GM18505 (cell line): ENCODE measurements around the gene NIPAL4.
"Not testable (repeated sequence)": the region's sequence is repeated elsewhere in the genome, so short reads cannot be mapped to it uniquely, and the experiment has no call there.

Experiments used
- ATAC-seq: cut with Tn5 transposase; IDR thresholded peaks from one replicate; pipeline ENCODE4 v1.9.1; 2021; ENCODE audit not compliant: unreplicated experiment
- POLR2A ChIP-seq: IDR thresholded peaks from 4 replicates; pipeline ENCODE4 v1.6.1; 2011; ENCODE audit warnings: borderline replicate concordance; ENCODE audit not compliant: insufficient read depth, insufficient read length; ENCODE audit errors: extremely low read depth

The NIPAL4 gene

DNA sequence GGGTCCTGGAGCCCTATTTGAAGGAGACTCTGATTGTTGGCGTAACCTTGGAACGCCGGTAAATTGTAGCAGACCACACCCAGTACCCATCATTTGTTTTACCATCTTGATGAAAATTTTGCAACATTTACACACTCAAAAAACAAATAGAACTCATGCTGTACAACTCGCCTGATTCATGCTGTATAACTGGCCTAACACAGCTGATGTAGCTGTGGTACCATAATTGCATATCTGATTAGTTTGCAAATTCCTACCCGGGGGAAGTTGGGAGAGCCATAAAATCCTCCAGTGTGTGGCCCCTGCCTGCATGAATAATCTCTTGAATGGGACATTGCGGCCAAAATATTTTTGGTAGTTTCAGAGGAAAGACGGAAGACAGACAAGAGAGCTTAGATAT is 9.7 kb downstream of the NIPAL4 start:
- TF ChIP-seq POLR2A = no peak
- ATAC-seq = no peak

DNA sequence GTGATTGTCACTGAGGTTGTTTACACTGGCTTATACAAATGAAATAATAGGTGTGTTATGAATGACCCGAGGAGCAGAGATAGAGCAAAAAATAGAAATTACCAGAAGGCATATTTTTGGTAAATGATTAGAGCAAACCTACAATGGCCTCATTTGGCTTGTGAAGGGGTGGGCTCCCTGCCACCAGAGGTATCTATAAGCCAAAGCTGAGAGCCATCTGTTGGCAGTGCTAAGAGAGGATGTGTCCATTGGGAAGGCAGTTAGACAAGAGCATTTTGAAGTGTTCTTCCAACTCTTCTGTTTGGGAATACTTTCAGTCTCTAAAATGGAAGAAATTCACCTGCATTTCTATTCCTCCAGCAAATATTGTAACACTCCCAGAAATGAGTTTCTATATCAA is 10.6 kb downstream of the NIPAL4 start:
- ATAC-seq = no peak
- no peak for TF ChIP-seq POLR2A

DNA sequence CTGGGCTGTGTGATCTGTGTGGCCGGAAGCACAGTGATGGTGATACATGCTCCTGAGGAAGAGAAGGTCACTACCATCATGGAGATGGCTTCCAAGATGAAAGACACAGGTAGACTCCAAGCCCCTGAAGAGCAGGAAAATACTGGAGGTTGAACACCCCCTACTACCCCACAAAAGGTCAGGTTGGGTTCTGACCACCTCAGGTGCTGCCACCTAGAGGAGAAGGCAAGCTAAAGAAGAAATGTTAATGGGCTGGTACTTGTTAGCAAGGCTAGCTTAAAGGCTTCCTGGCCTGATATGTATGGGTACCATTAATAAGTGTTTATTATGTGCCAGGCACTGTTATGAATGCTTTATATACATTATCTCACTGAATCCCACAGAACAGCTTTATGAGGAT is 11.7 kb downstream of the NIPAL4 start:
- no peak for ATAC-seq
- TF ChIP-seq POLR2A = no peak

- ATAC-seq = no peak
- TF ChIP-seq POLR2A = no peak
These were observed 13.6 kb downstream of the NIPAL4 start for GRCh38 chr5:157473383-157474320.

- ATAC-seq = no peak
- no peak for TF ChIP-seq POLR2A
These were observed 15.4 kb downstream of the NIPAL4 start for GRCh38 chr5:157475432-157475831.

DNA sequence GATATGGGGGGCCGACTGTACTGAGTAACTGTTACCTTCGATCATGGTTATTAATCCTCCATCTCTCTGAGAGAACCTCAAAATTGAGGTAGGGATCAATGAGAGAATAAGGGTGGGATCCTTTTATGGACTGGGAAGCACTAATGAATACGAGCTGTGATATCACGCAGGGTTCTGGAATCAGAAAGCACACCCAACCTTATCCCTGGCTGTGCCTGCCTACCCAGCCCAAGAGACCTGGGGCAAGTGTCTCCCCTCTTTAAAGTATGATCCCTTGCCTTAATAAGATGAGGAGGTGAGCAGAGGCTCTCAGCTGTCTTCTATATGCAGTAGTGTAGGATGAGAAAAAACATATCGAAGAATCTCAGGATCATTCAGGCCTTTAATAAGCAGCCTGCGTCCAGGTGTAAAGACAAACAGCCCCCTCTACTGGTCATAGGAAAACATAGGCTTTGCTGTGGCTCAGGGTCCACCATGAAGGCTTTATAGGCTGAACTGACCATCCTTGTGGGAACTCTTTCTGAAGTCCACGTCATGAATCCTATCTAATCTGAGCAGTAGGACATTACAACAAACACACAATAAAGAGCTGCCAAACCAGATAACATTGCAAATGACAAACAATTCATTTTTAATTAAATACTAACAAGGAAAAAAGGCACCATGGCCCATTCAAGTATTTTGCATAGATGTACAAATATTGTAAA is 16.8 kb downstream of the NIPAL4 start:
- ATAC-seq = no peak
- TF ChIP-seq POLR2A = no peak

DNA sequence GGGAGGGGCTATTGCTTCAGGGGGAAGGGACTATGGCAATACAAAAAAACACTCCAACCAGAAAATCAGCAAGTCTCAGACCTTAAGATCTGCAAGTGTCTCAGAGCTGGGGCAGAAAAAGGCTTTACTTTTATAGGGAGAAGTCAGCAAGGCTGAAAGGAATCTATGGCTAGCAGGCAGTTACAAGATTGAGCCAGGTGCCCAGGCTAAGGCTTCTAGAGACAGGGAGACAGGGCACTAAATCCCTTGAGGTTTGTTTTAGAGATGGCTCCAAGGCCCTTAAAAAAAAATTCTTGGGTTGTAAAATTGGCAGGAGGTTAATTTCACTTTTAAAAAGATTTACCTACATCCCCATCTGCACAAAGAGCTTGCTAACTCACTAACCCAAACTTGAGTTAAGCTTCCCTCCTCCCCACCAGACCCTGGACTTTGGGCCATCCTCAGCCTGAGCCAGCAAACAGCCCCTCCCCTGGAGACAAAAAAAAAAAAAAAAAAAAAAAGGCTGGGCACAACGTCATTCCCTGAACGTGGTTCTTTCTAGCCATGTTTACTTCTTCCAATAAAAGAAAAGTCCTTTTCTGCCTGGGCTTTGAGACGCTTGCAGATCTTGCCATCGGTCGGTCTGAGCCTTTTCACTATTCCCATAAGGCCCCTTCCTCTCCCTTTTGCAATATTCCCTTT is 17.9 kb downstream of the NIPAL4 start:
- no peak for TF ChIP-seq POLR2A
- no peak for ATAC-seq

DNA sequence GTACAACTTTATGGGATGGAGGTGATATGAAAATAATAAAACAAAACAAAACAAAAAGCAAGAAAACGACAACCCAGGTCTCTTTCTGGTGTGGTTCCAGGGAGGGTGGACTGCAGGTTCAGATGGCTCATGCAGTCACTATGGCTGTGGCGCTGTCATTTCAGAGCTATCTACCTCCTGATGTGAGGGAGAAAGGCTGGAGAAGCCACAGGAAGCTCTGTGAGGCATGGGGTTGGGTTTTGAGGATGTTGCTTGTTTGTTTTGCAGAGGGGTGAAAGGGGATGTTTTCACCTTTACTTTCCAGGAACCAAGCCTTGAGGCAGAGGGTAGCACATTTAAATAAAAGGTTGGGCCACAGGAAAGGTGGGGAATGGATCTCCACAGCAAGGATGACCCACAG is 18.7 kb downstream of the NIPAL4 start:
- ATAC-seq = no peak

GRCh38 chr5:157479166-157479565 is 19.2 kb downstream of the NIPAL4 start:
- no peak for ATAC-seq
- TF ChIP-seq POLR2A = peak; percentile 16

More for the DNA sequence above, 18.7 kb downstream of the NIPAL4 start:
- TF ChIP-seq POLR2A = no peak

GRCh38 chr5:157479612-157480510 is 19.8 kb downstream of the NIPAL4 start:
- TF ChIP-seq POLR2A = no peak
- ATAC-seq = no peak

DNA sequence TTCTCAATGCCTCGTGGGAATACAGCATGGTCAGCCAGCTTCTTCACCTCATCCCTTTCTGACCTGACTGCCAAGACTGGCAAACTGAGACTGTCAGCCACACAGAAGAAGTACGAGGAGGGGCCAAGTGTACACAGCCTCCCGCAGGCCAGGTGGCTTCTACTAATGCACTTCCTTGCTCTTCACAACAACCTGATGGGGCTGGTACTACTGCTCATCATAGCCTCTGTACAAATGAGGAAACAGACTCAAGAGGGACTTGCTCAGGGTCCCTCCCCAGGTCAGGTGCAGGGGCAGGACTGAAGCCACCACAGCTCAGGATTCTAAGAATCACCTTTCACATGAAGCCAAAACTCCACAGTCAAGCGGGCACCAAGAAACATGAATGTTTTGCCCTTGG is 21.3 kb downstream of the NIPAL4 start:
- no peak for ATAC-seq

DNA sequence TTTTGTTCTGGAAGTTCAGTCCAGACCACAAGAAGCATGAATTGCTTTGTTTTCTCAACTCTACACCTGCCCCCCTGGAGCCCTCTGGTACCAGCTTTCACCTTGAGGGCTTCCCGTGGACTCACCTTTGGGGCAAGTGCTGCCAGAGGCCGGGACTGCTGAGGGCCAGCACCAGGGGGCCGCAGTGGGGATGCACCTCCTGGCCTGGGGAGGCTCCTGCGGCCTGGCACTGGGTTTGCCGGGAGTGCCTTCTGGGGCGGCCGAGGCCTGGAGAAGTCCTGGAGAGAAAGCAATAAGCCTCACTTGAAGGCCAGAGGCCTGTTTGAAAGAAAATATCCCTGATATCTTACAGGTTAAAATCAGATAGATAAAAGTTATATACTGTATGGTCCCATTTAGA is 21.7 kb downstream of the NIPAL4 start:
- no peak for ATAC-seq

More for the DNA sequence above, 21.3 kb downstream of the NIPAL4 start:
- no peak for TF ChIP-seq POLR2A

DNA sequence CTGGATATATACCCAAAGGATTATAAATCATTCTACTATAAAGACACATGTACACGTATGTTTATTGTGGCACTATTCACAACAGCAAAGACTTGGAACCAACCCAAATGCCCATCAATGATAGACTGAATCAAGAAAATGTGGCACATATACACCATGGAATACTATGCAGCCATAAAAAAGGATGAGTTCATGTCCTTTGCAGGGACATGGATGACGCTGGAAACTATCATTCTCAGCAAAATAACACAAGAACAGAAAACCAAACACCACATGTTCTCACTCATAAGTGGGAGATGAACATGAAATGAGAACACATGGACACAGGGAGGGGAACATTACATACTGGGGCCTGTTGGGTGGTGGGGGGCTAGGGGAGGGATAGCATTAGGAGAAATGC is 22.7 kb downstream of the NIPAL4 start:
- ATAC-seq = not testable (repeated sequence)

More for the DNA sequence above, 21.7 kb downstream of the NIPAL4 start:
- no peak for TF ChIP-seq POLR2A
